HCT116 (cell line): ENCODE measurements around the gene GALNT14.

Experiments used
- EZH2 ChIP-seq: fragments of 200-600 bp; sonication (generic); IDR thresholded peaks from 2 replicates; pipeline ENCODE4 v1.6.1; 2017; ENCODE audit warnings: antibody characterized with exemption, mixed run types
- JUND ChIP-seq: IDR thresholded peaks from 2 replicates; pipeline ENCODE4 v1.6.1; 2012
- POLR2A ChIP-seq: IDR thresholded peaks from 2 replicates; pipeline ENCODE4 v1.7.0; 2011; ENCODE audit warnings: borderline replicate concordance; ENCODE audit not compliant: insufficient read depth, insufficient read length; ENCODE audit errors: extremely low read depth
- POLR2AphosphoS5 ChIP-seq: IDR thresholded peaks from 2 replicates; pipeline ENCODE4 v1.6.1; 2011; ENCODE audit warnings: mild to moderate bottlenecking, low read depth, low read length, moderate library complexity
- RAD21 ChIP-seq: IDR thresholded peaks from 2 replicates; pipeline ENCODE4 v1.6.1; 2012; ENCODE audit warnings: low read depth, mild to moderate bottlenecking
- SP1 ChIP-seq: IDR thresholded peaks from 2 replicates; pipeline ENCODE4 v1.6.1; 2012; ENCODE audit warnings: low read depth
- YY1 ChIP-seq: IDR thresholded peaks from 2 replicates; pipeline ENCODE4 v1.6.1; 2011; ENCODE audit warnings: low read length, low read depth, moderate library complexity, mild to moderate bottlenecking; ENCODE audit not compliant: insufficient replicate concordance; ENCODE audit errors: extremely low read depth
- ZNF274 ChIP-seq: fragments of 200-500 bp; sonication (Bioruptor generic); IDR thresholded peaks from 2 replicates; pipeline ENCODE4 v1.6.1; 2014; ENCODE audit warnings: mild to moderate bottlenecking, low read depth, low read length, inconsistent platforms
- TF ChIP-seq, protein P1 (sequence below), 3 experiments: fragments of 200-600 bp in 1 of 3; sonication (generic) in 1 of 3; IDR thresholded peaks in 2 of 3; conservative IDR thresholded peaks in 1 of 3; 2 replicates each; pipeline ENCODE4 v1.5.1; 2012 to 2017; ENCODE audit warnings: low read depth in 2 of 3, low read length in 2 of 3, antibody characterized with exemption in 1 of 3, borderline replicate concordance in 1 of 3, control low read depth in 1 of 3, mild to moderate bottlenecking in 1 of 3, mixed read lengths in 1 of 3, mixed run types in 1 of 3, moderate library complexity in 1 of 3; ENCODE audit not compliant: insufficient read depth in 1 of 3
- TF ChIP-seq, protein P2 (sequence below): IDR thresholded peaks from 2 replicates; pipeline ENCODE4 v1.6.1; 2012
- TF ChIP-seq, protein P3 (sequence below): IDR thresholded peaks from 2 replicates; pipeline ENCODE4 v1.6.1; 2012; ENCODE audit warnings: low read depth
- TF ChIP-seq, protein P4 (sequence below): IDR thresholded peaks from 2 replicates; pipeline ENCODE4 v1.6.1; 2012

DNA sequence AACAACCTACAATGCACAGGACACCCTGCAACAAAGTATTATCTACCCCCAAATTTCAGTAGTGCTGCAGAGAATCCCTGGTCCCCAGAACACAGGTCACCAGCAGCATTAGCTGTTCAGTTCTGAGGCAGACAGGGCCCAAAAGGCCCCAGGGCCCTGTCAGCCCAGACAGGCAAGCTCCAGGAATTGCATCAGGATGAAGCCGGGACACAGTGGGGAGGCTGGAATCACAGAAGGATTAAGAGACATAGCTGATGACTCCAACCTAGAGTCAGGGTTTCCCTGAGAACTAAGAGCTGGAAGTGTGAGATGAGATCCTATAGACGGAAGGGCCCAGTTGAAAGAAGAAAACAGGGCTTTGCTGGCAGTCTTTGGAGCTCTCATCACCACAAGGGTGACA is 148.1 kb downstream of the GALNT14 start:
- TF ChIP-seq, protein P1, sequence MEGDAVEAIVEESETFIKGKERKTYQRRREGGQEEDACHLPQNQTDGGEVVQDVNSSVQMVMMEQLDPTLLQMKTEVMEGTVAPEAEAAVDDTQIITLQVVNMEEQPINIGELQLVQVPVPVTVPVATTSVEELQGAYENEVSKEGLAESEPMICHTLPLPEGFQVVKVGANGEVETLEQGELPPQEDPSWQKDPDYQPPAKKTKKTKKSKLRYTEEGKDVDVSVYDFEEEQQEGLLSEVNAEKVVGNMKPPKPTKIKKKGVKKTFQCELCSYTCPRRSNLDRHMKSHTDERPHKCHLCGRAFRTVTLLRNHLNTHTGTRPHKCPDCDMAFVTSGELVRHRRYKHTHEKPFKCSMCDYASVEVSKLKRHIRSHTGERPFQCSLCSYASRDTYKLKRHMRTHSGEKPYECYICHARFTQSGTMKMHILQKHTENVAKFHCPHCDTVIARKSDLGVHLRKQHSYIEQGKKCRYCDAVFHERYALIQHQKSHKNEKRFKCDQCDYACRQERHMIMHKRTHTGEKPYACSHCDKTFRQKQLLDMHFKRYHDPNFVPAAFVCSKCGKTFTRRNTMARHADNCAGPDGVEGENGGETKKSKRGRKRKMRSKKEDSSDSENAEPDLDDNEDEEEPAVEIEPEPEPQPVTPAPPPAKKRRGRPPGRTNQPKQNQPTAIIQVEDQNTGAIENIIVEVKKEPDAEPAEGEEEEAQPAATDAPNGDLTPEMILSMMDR (IDR thresholded peaks at IDR 0.05 in 2 of 3, conservative IDR thresholded peaks at IDR 0.05 in 1 of 3; ENCODE audit: borderline replicate concordance in 1 of 3, insufficient read depth in 1 of 3, low read depth in 2 of 3, low read length in 2 of 3): no peak
- TF ChIP-seq SP1: no peak
- TF ChIP-seq, protein P2, sequence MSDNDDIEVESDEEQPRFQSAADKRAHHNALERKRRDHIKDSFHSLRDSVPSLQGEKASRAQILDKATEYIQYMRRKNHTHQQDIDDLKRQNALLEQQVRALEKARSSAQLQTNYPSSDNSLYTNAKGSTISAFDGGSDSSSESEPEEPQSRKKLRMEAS: no peak
- TF ChIP-seq, protein P3, sequence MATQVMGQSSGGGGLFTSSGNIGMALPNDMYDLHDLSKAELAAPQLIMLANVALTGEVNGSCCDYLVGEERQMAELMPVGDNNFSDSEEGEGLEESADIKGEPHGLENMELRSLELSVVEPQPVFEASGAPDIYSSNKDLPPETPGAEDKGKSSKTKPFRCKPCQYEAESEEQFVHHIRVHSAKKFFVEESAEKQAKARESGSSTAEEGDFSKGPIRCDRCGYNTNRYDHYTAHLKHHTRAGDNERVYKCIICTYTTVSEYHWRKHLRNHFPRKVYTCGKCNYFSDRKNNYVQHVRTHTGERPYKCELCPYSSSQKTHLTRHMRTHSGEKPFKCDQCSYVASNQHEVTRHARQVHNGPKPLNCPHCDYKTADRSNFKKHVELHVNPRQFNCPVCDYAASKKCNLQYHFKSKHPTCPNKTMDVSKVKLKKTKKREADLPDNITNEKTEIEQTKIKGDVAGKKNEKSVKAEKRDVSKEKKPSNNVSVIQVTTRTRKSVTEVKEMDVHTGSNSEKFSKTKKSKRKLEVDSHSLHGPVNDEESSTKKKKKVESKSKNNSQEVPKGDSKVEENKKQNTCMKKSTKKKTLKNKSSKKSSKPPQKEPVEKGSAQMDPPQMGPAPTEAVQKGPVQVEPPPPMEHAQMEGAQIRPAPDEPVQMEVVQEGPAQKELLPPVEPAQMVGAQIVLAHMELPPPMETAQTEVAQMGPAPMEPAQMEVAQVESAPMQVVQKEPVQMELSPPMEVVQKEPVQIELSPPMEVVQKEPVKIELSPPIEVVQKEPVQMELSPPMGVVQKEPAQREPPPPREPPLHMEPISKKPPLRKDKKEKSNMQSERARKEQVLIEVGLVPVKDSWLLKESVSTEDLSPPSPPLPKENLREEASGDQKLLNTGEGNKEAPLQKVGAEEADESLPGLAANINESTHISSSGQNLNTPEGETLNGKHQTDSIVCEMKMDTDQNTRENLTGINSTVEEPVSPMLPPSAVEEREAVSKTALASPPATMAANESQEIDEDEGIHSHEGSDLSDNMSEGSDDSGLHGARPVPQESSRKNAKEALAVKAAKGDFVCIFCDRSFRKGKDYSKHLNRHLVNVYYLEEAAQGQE: no peak
- TF ChIP-seq RAD21: no peak
- no peak for TF ChIP-seq ZNF274
- no peak for TF ChIP-seq YY1
- TF ChIP-seq POLR2A: no peak
- no peak for TF ChIP-seq EZH2
- no peak for TF ChIP-seq POLR2AphosphoS5
- TF ChIP-seq JUND: no peak
- TF ChIP-seq, protein P4, sequence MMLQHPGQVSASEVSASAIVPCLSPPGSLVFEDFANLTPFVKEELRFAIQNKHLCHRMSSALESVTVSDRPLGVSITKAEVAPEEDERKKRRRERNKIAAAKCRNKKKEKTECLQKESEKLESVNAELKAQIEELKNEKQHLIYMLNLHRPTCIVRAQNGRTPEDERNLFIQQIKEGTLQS: no peak
